ENCODE measurements around the gene TFAP2E. TPM values are rescaled to one million over a fixed set of nuclear protein-coding genes. Genes with fewer than 3 reads are reported as not detected.
"Not testable (repeated sequence)": the region's sequence is repeated elsewhere in the genome, so short reads cannot be mapped to it uniquely, and the experiment has no call there.

TFAP2E gene
- total RNA-seq, 2 donors from 2014 or later: not detected

GRCh38 chr1:35585281-35585680 lies 12.2 kb downstream of the TFAP2E start:
- WGBS, 2 donors: 74 to 84% methylated on average over 3 of the region's 3 CpGs
- no peaks in the 10 kb centered on the region for H3K9me3 ChIP-seq
- H3K36me3 ChIP-seq (replicated peaks in 1 of 2; ENCODE audit: insufficient read depth in 1 of 2, low read depth in 2 of 2): no peaks in the 10 kb centered on the region
- ATAC-seq (no peak), DNase-seq (no peak)
- H3K4me3 ChIP-seq: no peak overlapping the region
- H3K27me3 ChIP-seq: no peaks in the 10 kb centered on the region
- no peaks in the 10 kb centered on the region for H3K4me1 ChIP-seq
- intact Hi-C loops (cut with DNase I): no loop called here
- TF ChIP-seq CTCF (IDR thresholded peaks at IDR 0.05) (no peak), POLR2A (IDR thresholded peaks at IDR 0.05) (no peak)
- H3K27ac ChIP-seq: no peak overlapping the region

DNA sequence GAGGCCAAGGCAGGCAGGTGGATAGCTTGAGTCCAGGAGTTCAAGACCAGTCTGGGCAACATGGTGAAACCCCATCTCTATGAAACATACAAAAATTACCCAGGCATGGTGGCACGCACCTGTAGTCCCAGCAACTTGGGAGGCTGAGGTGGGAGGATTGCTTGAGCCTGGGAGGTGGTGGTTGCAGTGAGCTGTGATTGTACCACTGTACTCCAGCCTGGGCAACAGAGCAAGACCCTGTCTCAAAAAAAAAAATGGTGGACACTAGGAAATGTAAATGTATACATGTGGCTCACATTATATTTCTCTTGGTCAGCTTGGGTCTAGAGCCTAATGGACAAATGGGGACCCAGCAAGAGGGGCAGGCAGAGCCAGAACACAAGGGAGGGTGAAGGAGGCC lies 12.7 kb downstream of the TFAP2E start:
- 86 to 100% methylated on average over 1 of the region's 1 CpG for WGBS, 2 donors
- ATAC-seq; H3K4me1 ChIP-seq; H3K27me3 ChIP-seq; H3K4me3 ChIP-seq; H3K27ac ChIP-seq; DNase-seq; H3K9me3 ChIP-seq; H3K36me3 ChIP-seq (replicated peaks in 1 of 2; ENCODE audit: insufficient read depth in 1 of 2, low read depth in 2 of 2); intact Hi-C loops (cut with DNase I): not testable (repeated sequence)

DNA sequence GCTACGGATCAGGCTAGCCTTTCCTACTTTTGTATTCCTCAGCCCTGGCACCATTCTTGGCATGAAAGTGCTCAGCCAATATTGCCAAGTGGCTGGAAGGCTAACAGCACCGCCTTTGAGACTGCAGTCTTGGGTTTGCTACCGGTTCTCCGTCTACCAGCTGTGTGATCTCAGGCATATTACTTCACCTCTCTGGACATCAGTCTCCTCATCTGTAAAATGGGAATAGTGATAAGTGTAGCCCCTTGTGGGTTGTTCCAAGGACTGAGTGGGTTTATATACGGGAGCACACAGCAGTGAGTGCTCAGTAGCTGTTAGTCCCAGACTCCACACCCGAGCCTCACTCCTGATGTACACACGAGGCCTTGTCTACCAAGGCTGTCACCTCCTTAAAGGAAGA lies 13.7 kb downstream of the TFAP2E start:
- Histone ChIP-seq H3K27ac (no peak overlapping the region), H3K9me3 (no peaks in the 10 kb centered on the region), H3K4me3 (no peak overlapping the region), H3K27me3 (no peaks in the 10 kb centered on the region), H3K4me1 (no peaks in the 10 kb centered on the region), H3K36me3 (replicated peaks in 1 of 2; ENCODE audit: insufficient read depth in 1 of 2, low read depth in 2 of 2) (no peaks in the 10 kb centered on the region)
- no peak for ATAC-seq
- DNase-seq: no peak
- TF ChIP-seq CTCF (IDR thresholded peaks at IDR 0.05) (no peak), POLR2A (IDR thresholded peaks at IDR 0.05) (no peak)
- intact Hi-C loops (cut with DNase I): no loop called here
- 87 to 89% methylated on average over 7 of the region's 7 CpGs for WGBS, 2 donors

- intact Hi-C loops (cut with DNase I): no loop called here
- no peaks in the 10 kb centered on the region for H3K4me1 ChIP-seq
- no peak for TF ChIP-seq CTCF (IDR thresholded peaks at IDR 0.05)
- TF ChIP-seq POLR2A (IDR thresholded peaks at IDR 0.05): no peak
- no peaks in the 10 kb centered on the region for H3K9me3 ChIP-seq
- H3K4me3 ChIP-seq: no peak overlapping the region
- WGBS, 2 donors: 80 to 82% methylated on average over 6 of the region's 6 CpGs
- ATAC-seq (no peak), DNase-seq (no peak)
- H3K36me3 ChIP-seq (replicated peaks in 1 of 2; ENCODE audit: insufficient read depth in 1 of 2, low read depth in 2 of 2): no peaks in the 10 kb centered on the region
- no peak overlapping the region for H3K27ac ChIP-seq
- H3K27me3 ChIP-seq: no peaks in the 10 kb centered on the region
These were observed 14.6 kb downstream of the TFAP2E start for GRCh38 chr1:35587736-35588135.

- Histone ChIP-seq H3K27ac (no peak overlapping the region), H3K36me3 (replicated peaks in 1 of 2; ENCODE audit: insufficient read depth in 1 of 2, low read depth in 2 of 2) (no peaks in the 10 kb centered on the region), H3K4me3 (no peak overlapping the region), H3K9me3 (no peaks in the 10 kb centered on the region), H3K4me1 (no peaks in the 10 kb centered on the region), H3K27me3 (no peaks in the 10 kb centered on the region)
- no peak for TF ChIP-seq POLR2A (IDR thresholded peaks at IDR 0.05)
- TF ChIP-seq CTCF (IDR thresholded peaks at IDR 0.05): no peak
- DNase-seq: no peak
- WGBS, 2 donors: 75 to 78% methylated on average over 14 to 19 of the region's 21 CpGs
- intact Hi-C loops (cut with DNase I): no loop called here
- no peak for ATAC-seq
These were observed 15.2 kb downstream of the TFAP2E start for GRCh38 chr1:35588197-35588910.

All from body of pancreas (tissue), 4 donors.